Measurements from ENCODE around the gene MAGT1.

- TF ChIP-seq CTCF (IDR thresholded peaks at IDR 0.05; ENCODE audit: insufficient read depth, low read length) (peak; percentile 13), POLR2AphosphoS5 (IDR thresholded peaks at IDR 0.05; ENCODE audit: low read depth) (peak; percentile 60)
These were observed 4.0 kb upstream of the MAGT1 start, which contains the start of gene COX7B for GRCh38 chrX:77899081-77899828.

Measured in HL-60 (cell line).